Gastrocnemius medialis (tissue), 4 donors: Measurements from ENCODE around the gene UCP1. TPM values are rescaled to one million over a fixed set of nuclear protein-coding genes. Genes with fewer than 3 reads are reported as not detected.
"Not testable (repeated sequence)": the region's sequence is repeated elsewhere in the genome, so short reads cannot be mapped to it uniquely, and the experiment has no call there.

Source experiments
- ATAC-seq, 2 donors: fragments of 150-250 bp; one replicate each; pipeline ENCODE4 v1.9.1; 2016
- DNase-seq, 2 donors: peaks; one replicate each; pipeline ENCODE4 v3.0.0-alpha.2; 2019
- H3K27ac ChIP-seq, 4 donors: fragments of 200-600 bp; sonication (generic); 1 replicate in 1 of 4; 2 replicates in 3 of 4; pipeline ENCODE4 v1.5.1; 2016 to 2018; ENCODE audit warnings: mild to moderate bottlenecking in 2 of 4, moderate library complexity in 1 of 4
- H3K27me3 ChIP-seq, 3 donors: fragments of 200-600 bp; sonication (generic) in 2 of 3; 1 replicate in 1 of 3; 2 replicates in 2 of 3; pipeline versions ENCODE4 v1.5.1 to v1.6.0; 2016 to 2019; ENCODE audit warnings: mild to moderate bottlenecking in 1 of 3, moderate library complexity in 1 of 3
- H3K36me3 ChIP-seq, 2 donors: fragments of 200-600 bp; sonication (generic) in 1 of 2; one replicate each; pipeline ENCODE4 v1.5.1; 2017 to 2018
- H3K4me1 ChIP-seq, 2 donors: fragments of 200-600 bp; sonication (generic) in 1 of 2; one replicate each; pipeline ENCODE4 v1.5.1; 2016 to 2017; ENCODE audit warnings: mild to moderate bottlenecking in 2 of 2
- H3K4me3 ChIP-seq, 4 donors: fragments of 200-600 bp; sonication (generic) in 3 of 4; 1 replicate in 1 of 4; 2 replicates in 3 of 4; pipeline ENCODE4 v1.5.1; 2016 to 2019; ENCODE audit warnings: mild to moderate bottlenecking in 2 of 4
- H3K9me3 ChIP-seq, 3 donors: fragments of 200-600 bp; sonication (generic) in 2 of 3; 1 replicate in 1 of 3; 2 replicates in 2 of 3; pipeline ENCODE4 v1.5.1; 2016 to 2019
- POLR2A ChIP-seq, 2 donors: fragments of 450-650 bp; IDR thresholded peaks; one replicate each; pipeline ENCODE4 v1.6.1; 2017; ENCODE audit warnings: antibody characterized with exemption in 2 of 2, mild to moderate bottlenecking in 2 of 2, moderate library complexity in 2 of 2
- in situ Hi-C, 4 donors: fragments of 200-750 bp; cut with MboI; loops; one replicate each; pipeline versions ENCODE4 v1.15.0 to v1.8.0; 2017; ENCODE audit warnings: low sequenced_read_pairs in 4 of 4
- intact Hi-C: fragments of 100-400 bp; cut with DNase I; formaldehyde crosslinking; loops from one replicate; pipeline ENCODE4 v1.15.1; 2023; ENCODE audit warnings: low total_unique reads
- total RNA-seq, 4 donors: library from RNA; depleted of rRNA; stranded (reverse); fragments of >200 nt; gene quantifications; one replicate each; pipeline versions ENCODE4 v1.1.0 to v1.2.3, GENCODE V29; 2016
- TF ChIP-seq, protein P1 (sequence below), 5 experiments: fragments of 450-650 bp in 3 of 5; fragments of 200-600 bp in 2 of 5; sonication (generic) in 2 of 5; IDR thresholded peaks in 4 of 5; conservative IDR thresholded peaks in 1 of 5; 1 replicate in 4 of 5; 2 replicates in 1 of 5; pipeline ENCODE4 v1.5.1; 2016 to 2019; ENCODE audit warnings: antibody characterized with exemption in 5 of 5, mild to moderate bottlenecking in 3 of 5, moderate library complexity in 3 of 5

The UCP1 gene
- total RNA-seq, 4 donors from 2014 or later, result not detected

DNA sequence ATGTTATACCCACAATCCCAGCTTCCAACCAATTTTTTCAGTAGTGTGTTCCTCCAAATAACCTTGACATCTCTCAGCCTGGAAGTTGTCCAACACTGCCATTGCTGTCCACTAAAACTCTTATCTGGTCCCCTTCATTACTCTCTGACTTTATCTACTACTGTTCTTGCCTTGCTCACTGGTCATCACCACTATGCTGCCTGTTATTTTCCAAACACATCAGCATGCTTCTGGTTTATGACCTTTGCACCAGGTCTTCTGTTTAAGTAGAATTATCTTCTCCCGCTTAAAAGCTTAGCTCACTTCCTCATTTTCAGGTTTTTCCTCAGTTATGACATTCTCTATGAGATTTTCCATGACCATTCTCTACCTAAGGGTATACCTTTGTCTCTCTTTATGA lies 39.3 kb downstream of the UCP1 start:
- peaks cover 0 to 12% of the 10 kb centered on the region in 2 donors for H3K4me1 ChIP-seq
- H3K27ac ChIP-seq, result no peak overlapping the region
- H3K36me3 ChIP-seq, result peaks cover 0 to 9% of the 10 kb centered on the region in 2 donors
- ATAC-seq (no peak), DNase-seq (no peak)
- H3K27me3 ChIP-seq, result no peaks in the 10 kb centered on the region
- intact Hi-C loops (no loop called here), in situ Hi-C loops (loop anchor here in 2 of 4 donors (10.0 to 25.0 kb wide), 2 partner anchors 155 to 608 kb away; partner anchors contain the start of genes SCOC (in 2 of the 2) and RNF150 (in 1 of the 2))
- TF ChIP-seq, protein P1, sequence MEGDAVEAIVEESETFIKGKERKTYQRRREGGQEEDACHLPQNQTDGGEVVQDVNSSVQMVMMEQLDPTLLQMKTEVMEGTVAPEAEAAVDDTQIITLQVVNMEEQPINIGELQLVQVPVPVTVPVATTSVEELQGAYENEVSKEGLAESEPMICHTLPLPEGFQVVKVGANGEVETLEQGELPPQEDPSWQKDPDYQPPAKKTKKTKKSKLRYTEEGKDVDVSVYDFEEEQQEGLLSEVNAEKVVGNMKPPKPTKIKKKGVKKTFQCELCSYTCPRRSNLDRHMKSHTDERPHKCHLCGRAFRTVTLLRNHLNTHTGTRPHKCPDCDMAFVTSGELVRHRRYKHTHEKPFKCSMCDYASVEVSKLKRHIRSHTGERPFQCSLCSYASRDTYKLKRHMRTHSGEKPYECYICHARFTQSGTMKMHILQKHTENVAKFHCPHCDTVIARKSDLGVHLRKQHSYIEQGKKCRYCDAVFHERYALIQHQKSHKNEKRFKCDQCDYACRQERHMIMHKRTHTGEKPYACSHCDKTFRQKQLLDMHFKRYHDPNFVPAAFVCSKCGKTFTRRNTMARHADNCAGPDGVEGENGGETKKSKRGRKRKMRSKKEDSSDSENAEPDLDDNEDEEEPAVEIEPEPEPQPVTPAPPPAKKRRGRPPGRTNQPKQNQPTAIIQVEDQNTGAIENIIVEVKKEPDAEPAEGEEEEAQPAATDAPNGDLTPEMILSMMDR (IDR thresholded peaks at IDR 0.05 in 4 of 5, conservative IDR thresholded peaks at IDR 0.05 in 1 of 5), result no peak
- no peak for TF ChIP-seq POLR2A (IDR thresholded peaks at IDR 0.05)
- no peaks in the 10 kb centered on the region for H3K9me3 ChIP-seq
- no peak overlapping the region for H3K4me3 ChIP-seq

GRCh38 chr4:140523857-140524742 lies 44.7 kb downstream of the UCP1 start, which contains the start of gene ELMOD2:
TSS of gene ELMOD2 (plus strand) at chr4:140524168. CDS start at chr4:140525429, 1,261 bp downstream.
- TF ChIP-seq, protein P1 (IDR thresholded peaks at IDR 0.05 in 4 of 5, conservative IDR thresholded peaks at IDR 0.05 in 1 of 5), result peak; percentile 71 to 94 (median 81)
- TF ChIP-seq POLR2A (IDR thresholded peaks at IDR 0.05), result peak in 1 of 2 donors; percentile 34
- peaks cover 0 to 9% of the 10 kb centered on the region in 2 donors for H3K36me3 ChIP-seq
- DNase-seq (peak; percentile 97 to 98), ATAC-seq (peak; percentile 99)
- in situ Hi-C loops (loop anchor here in 2 of 4 donors (10.0 kb wide), 1 partner anchor 149 kb away; the partner anchor contains the start of gene SCOC (in 2 of the 2)), intact Hi-C loops (loop anchor here (2.0 to 5.0 kb wide), 4 partner anchors 151 to 608 kb away; partner anchors contain the start of genes MAML3, RNF150 and SCOC)
- H3K27ac ChIP-seq, result peak within 1 kb of the TSS; percentile 76 to 90 (median 81)
- no peaks in the 10 kb centered on the region for H3K9me3 ChIP-seq
- H3K27me3 ChIP-seq, result no peaks in the 10 kb centered on the region
- peaks cover 2 to 18% of the 10 kb centered on the region in 2 donors for H3K4me1 ChIP-seq
- H3K4me3 ChIP-seq, result peak within 1 kb of the TSS; percentile 67 to 87 (median 86)

DNA sequence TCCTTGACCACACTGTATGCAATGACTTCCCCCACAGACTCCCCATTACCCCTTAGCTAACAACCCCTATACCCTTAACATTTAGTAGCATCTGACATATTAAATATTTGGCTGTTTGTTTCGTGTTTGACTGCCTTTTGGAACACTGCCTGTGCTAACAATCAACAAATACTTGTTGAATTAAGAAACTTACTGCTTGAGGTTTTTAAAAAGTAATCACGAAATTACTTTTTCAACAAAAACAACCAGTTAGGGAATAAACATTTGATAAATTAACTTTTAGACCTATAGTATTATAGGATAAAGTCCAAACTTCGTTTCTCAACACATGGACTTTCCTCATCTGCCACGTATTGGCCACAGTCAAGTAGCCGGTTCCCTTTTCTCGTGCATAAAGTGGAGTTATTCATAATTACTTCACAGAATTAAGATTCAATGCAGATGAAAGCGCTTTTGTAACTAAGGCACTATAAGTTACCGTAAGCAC lies 45.3 kb downstream of the UCP1 start:
- intact Hi-C loops, result loop anchor here (2.0 to 5.0 kb wide), 3 partner anchors 327 to 609 kb away; partner anchors contain the start of genes MAML3 and RNF150
- ATAC-seq, result no peak

DNA sequence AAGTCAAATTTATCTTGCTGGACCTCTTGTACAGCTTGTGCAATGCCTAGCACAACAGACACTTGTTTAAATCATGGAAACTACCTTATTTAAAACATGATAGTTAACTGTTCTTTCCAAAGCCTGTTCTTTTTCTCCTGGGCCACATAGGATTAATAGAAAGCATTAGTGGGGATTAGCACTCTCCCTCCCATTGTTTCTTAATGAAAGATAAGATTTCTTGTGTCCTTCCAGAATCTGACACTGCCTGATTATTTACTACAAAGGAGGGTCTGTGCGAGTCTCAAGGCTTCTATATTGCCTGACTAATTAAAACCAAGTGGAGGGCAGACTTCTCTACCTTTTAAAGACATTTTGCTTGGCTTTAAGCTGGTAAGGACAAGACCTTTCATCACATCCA lies 53.3 kb downstream of the UCP1 start:
- Histone ChIP-seq H3K27me3 (no peaks in the 10 kb centered on the region), H3K27ac (no peak overlapping the region), H3K4me1 (no peaks in the 10 kb centered on the region), H3K9me3 (no peaks in the 10 kb centered on the region), H3K4me3 (no peak overlapping the region), H3K36me3 (no peaks in the 10 kb centered on the region)
- TF ChIP-seq, protein P1 (IDR thresholded peaks at IDR 0.05 in 4 of 5, conservative IDR thresholded peaks at IDR 0.05 in 1 of 5), result no peak
- no peak for TF ChIP-seq POLR2A (IDR thresholded peaks at IDR 0.05)
- intact Hi-C loops (no loop called here), in situ Hi-C loops (no loop called here)
- DNase-seq (no peak), ATAC-seq (no peak)

More for the DNA sequence above, 45.3 kb downstream of the UCP1 start:
- TF ChIP-seq, protein P1 (IDR thresholded peaks at IDR 0.05 in 4 of 5, conservative IDR thresholded peaks at IDR 0.05 in 1 of 5), result no peak
- TF ChIP-seq POLR2A (IDR thresholded peaks at IDR 0.05), result no peak
- H3K4me1 ChIP-seq, result peaks cover 2 to 18% of the 10 kb centered on the region in 2 donors
- H3K4me3 ChIP-seq, result peak overlapping the region; percentile 67 to 87 (median 86)
- no peaks in the 10 kb centered on the region for H3K9me3 ChIP-seq
- H3K27me3 ChIP-seq, result no peaks in the 10 kb centered on the region
- peak overlapping the region; percentile 76 to 90 (median 81) for H3K27ac ChIP-seq
- no peak for DNase-seq
- peaks cover 0 to 9% of the 10 kb centered on the region in 2 donors for H3K36me3 ChIP-seq
- in situ Hi-C loops, result loop anchor here in 2 of 4 donors (10.0 kb wide), 1 partner anchor 149 kb away; the partner anchor contains the start of gene SCOC (in 2 of the 2)

DNA sequence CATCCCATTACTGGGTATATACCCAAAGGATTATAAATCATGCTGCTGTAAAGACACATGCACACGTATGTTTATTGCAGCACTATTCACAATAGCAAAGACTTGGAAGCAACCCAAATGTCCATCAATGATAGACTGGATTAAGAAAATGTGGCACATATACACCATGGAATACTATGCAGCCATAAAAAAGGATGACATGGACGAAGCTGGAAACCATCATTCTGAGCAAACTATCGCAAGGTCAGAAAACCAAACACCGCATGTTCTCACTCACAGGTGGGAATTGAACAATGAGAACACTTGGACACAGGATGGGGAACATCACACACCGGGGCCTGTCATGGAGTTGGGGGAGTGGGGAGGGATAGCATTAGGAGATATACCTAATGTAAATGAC lies 55.0 kb downstream of the UCP1 start:
- DNase-seq, H3K27ac ChIP-seq, H3K9me3 ChIP-seq, ATAC-seq, in situ Hi-C loops, intact Hi-C loops, H3K4me1 ChIP-seq, H3K27me3 ChIP-seq, H3K4me3 ChIP-seq, H3K36me3 ChIP-seq: not testable (repeated sequence)
